SW480 (cell line): Measurements from ENCODE around the gene ARMH3.
A peak's percentile ranks its signal among the peaks of the same experiment; 100 is the strongest.

ENCODE experiments used
- DNase-seq: peaks from one replicate; pipeline ENCODE4 v3.0.0-alpha.2; 2016; ENCODE audit warnings: low spot score

Gene ARMH3

DNA sequence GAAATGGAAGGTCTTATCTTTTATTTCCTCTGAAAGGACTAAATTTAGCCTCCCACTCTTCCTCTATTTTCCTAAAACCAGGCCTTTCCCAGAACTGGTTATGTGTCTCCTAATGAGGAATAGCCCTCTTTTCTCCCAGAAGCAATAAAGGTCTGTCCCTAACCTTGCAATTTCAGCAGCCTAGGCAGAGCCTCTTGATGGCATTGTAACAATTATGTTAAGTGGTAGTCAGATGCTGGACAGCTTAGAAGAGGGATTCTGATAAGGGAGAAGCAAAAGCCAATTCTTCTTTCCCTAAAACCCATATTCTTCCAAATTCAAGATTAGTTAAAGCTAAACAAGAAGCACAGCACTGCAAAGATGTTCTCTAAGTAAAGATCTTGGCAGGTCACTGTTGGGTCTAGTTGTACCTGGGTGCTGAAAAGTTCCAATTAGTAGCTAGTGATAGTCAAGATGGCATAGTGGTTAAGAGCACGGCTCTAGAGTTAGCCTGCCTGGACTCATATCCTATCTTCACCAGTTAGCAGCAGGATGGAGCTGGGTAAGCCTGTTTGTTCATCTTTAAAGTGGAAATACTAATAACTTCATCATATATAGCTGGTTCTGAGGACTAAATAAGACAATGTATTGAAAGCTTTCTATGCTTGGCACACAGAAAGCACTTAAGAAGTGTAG lies 198.0 kb downstream of the ARMH3 start:
- DNase-seq, result no peak

GRCh38 chr10:101856626-101857025 lies 199.3 kb downstream of the ARMH3 start:
- no peak for DNase-seq

- DNase-seq, result no peak
These were observed 204.4 kb downstream of the ARMH3 start for GRCh38 chr10:101851411-101852116.

DNA sequence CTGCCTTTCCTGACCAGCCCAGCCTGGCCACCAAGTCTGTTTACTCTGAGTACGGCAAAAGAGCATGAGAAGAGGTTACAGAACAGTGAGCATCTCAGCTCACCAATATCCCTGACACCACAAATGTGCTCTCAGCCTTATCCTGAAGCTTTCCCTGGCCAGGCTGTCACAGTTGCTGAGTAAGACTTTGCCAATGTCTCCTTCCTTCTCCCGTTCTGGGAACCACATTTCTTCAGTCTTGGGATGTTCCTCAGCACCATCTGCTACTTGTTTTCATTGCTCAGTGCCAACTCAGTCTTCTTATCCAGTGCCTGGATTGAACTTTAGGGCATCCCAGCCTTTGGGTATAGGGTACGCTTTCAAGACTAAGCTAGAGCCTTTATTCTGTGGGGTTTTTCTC lies 205.2 kb downstream of the ARMH3 start:
- DNase-seq, result no peak

- no peak for DNase-seq
These were observed 207.1 kb downstream of the ARMH3 start for GRCh38 chr10:101848894-101849351.

- no peak for DNase-seq
These were observed 207.6 kb downstream of the ARMH3 start for GRCh38 chr10:101848408-101848807.

DNA sequence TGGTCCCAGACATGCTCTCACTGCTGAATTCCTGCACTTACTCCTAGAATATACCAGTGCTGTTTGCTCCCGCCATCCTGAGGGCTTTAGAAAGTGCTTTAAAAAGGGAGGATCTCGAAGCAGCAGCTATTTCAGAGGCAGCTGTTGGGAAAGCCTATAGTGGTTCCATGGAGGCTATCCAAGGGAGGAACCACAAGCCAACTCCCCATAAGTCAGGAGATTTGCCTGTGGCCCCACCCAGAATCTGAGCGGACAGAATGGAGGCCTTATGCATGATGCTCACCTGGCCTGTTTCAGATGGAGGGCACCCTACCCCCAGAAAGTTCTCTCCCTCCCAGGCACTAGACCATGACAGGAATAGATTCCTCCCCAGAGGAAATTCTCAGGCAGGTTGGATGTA lies 210.1 kb downstream of the ARMH3 start:
- no peak for DNase-seq

GRCh38 chr10:101843032-101844021 lies 212.6 kb downstream of the ARMH3 start, which contains the start of gene KCNIP2:
Gene KCNIP2 (minus strand): TSS chr10:101843800. CDS start chr10:101843568, 232 bp downstream.
- no peak for DNase-seq

- DNase-seq, result no peak
These were observed 214.1 kb downstream of the ARMH3 start for GRCh38 chr10:101841826-101842225.

DNA sequence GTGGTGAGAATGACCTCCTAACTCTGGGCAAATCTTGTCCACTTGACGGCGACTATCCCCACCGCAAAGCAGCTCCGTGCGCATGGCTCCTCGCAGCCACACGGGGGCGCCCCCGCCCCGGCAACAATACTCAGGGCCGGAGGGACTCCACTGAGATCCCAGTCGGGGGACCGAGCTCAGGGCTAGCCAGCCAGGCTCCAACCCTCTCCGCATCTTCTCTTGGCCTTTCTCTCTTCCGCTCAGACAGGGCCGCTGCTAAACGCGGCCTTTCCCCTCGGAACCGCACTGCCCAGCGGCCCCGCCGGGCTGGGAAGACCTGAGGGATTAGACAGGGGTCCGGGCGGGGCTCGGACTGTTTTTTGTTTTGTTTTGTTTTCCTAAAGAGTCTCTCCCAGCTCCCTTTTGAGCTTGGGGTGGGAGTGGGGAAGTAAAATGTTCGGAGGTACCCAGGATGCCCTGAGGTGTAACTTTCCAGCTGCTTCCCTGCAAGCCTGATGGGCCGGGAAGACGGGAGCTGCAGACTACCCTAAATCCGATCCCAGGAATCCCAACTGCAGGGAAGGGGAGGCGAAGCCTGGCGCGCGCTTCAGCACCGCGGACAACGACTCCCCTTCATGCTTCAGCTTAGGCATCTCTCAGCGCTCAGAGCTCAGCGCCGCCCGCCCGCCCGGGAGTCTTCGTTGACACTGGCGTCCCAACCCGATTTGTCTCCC lies 215.1 kb downstream of the ARMH3 start:
- DNase-seq, result peak; percentile 70

- no peak for DNase-seq
These were observed 215.8 kb downstream of the ARMH3 start for GRCh38 chr10:101840102-101840684.

DNA sequence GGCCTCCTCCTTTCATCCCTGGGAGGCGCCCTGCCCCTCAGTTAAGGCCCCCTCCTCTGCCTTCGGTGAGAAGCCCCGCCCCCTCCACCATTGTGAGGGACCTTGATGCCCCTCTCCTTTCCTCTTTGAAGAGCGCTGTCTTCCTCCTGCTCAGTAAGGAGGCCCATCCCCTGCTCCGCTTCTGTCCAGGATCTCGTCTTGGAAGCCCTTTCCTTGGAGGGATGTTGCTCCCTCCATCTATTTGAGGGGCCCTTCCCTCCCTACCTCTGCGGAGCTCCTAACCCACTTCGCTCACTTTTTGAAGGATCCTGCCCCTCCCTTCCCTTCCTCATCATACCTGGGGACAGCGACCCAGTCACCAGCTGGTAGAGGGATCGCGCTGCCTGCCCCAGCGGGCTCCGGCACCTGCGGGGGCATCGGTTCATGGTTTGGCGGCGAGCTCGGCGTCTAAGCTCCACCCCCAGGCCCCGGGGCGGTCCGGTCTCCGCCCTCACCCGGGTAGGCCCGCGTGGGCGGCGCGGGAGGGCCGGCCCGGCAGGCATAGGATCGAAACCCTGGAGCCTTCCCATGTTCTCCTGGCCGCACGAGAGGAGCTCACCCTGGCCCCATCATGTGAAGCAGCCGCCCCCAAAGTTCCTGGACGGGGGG lies 216.4 kb downstream of the ARMH3 start:
- DNase-seq, result no peak

- DNase-seq, result no peak
These were observed 217.0 kb downstream of the ARMH3 start for GRCh38 chr10:101839002-101839401.

DNA sequence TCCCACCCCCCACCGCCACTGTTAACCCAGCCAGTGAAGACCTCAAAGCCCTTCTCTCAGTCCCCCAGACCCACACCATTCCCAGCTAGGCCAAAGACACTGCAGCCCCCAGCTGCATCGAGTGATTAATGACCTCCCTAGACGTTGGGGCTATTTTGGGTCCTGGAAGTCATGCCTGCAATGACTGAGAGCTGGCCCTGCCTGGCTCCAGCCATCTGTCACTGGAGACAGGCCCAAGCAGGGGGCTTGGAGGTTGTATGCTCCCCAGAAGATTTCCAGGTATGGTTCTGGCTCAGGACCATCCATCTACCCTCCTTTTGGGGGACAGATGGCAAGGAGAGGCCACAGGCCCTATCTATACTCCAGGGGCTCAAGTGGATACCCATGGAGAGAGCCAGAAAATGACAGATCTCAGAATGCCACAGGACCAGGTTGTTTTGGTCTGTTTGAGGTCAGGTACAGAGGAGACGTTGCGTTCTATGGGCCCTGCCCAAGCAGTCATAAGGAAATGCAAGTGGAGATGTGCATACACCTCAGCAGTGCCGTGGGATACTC lies 217.5 kb downstream of the ARMH3 start:
- no peak for DNase-seq

GRCh38 chr10:101837748-101838147 lies 218.2 kb downstream of the ARMH3 start:
- no peak for DNase-seq

GRCh38 chr10:101835362-101835761 lies 220.6 kb downstream of the ARMH3 start:
- DNase-seq, result no peak

GRCh38 chr10:101834341-101834740 lies 221.6 kb downstream of the ARMH3 start:
- DNase-seq, result no peak

DNA sequence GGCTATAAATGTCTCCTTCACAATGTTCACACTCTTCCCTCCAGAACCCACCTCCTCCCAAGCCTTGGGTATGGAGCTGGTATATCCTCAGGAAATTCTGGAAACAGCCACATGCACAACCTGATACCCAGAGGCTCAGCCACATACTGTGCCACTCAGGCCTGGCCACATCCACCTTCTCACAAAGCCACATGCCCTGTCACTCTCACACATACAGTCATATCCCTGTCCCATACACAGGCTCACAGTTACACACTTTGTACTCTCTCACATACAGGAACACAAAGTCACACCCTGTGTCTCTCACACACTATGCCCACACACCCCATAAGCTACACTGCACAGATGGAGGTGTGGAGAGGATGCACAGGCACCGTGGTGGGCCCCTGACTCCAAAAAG lies 222.5 kb downstream of the ARMH3 start:
- no peak for DNase-seq

- DNase-seq, result no peak
These were observed 223.6 kb downstream of the ARMH3 start for GRCh38 chr10:101832325-101832771.

DNA sequence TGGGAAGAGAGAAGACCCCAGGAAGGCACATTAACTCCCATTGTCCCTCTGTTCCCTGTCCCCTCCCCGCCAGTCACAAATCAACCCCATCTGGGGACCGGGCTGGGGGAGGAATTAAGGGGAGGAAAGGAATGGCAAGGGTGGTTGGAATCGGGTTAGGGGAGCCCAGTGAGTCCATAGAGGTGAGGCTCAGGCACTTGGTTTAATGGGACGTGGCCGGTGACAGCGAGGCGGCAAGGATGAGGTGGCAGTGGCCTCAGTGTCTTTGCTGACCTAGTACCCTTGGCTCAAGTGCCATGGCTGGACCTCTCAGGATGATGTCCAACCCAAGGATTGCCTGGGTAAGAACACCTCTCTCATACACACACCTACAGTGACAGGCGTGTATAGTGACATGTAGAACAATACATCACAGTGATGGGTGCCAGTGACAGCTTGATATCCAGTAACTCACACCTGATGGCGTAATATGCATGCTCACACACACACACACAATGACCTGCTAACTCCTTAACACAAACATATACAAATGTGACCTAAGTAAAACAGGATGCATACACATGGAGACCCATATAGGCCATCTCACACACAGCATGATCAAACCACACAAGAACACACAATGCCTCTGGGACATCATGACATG lies 224.7 kb downstream of the ARMH3 start:
- DNase-seq, result no peak
